H1 (cell line): ENCODE data around the gene TFAP2A. TPM values are rescaled to one million over a fixed set of nuclear protein-coding genes. Genes with fewer than 3 reads are reported as not detected.

Source experiments
- CTCF ChIA-PET: fragments of 300-600 bp; sonication (Branson Sonifier 250); formaldehyde crosslinking; loops from one replicate; lab custom pipeline; 2021; ENCODE audit not compliant: partially characterized antibody; lab: Charles Lee
- POLR2A ChIA-PET: fragments of 300-600 bp; sonication (Branson Sonifier 250); formaldehyde crosslinking; loops from one replicate; lab custom pipeline; 2021; ENCODE audit warnings: inconsistent platforms; ENCODE audit not compliant: partially characterized antibody; lab: Charles Lee
- DNase-seq, 2 experiments: peaks; one replicate each; pipeline versions ENCODE4 v3.0.0 to v3.0.0-alpha.2; 2010 to 2022; ENCODE audit warnings: low spot score in 2 of 2, low read depth in 1 of 2, mixed read lengths in 1 of 2
- FAIRE-seq: peaks from 2 replicates; lab custom pipeline; 2011; peaks lifted over from hg19 to GRCh38; lab: Jason Lieb, UNC
- H2AFZ ChIP-seq: 2 replicates; pipeline ENCODE4 v1.8.1; 2012; ENCODE audit warnings: low read length, inconsistent platforms
- H2AK5ac ChIP-seq: 2 replicates; pipeline ENCODE4 v1.6.1; 2013; ENCODE audit warnings: low read depth, low read length
- H2BK120ac ChIP-seq: replicated peaks from 2 replicates; pipeline ENCODE3; 2013; ENCODE audit warnings: low read depth, low read length, inconsistent platforms
- H2BK12ac ChIP-seq: 2 replicates; pipeline ENCODE4 v1.6.1; 2013; ENCODE audit warnings: low read depth, low read length
- H2BK15ac ChIP-seq: 2 replicates; pipeline ENCODE4 v1.6.1; 2013; ENCODE audit warnings: low read length
- H2BK20ac ChIP-seq: 2 replicates; pipeline ENCODE4 v1.6.1; 2013; ENCODE audit warnings: low read length
- H2BK5ac ChIP-seq: 2 replicates; pipeline ENCODE4 v1.6.1; 2013; ENCODE audit warnings: low read depth, low read length
- H3K14ac ChIP-seq: 2 replicates; pipeline ENCODE4 v1.6.1; 2013; ENCODE audit warnings: inconsistent platforms; ENCODE audit not compliant: insufficient read length
- H3K18ac ChIP-seq: 2 replicates; pipeline ENCODE4 v1.6.1; 2013; ENCODE audit warnings: low read length; ENCODE audit errors: extremely low read depth
- H3K23ac ChIP-seq: 2 replicates; pipeline ENCODE4 v1.6.1; 2013; ENCODE audit warnings: inconsistent platforms; ENCODE audit not compliant: insufficient read length
- H3K23me2 ChIP-seq: 2 replicates; pipeline ENCODE4 v1.6.1; 2013; ENCODE audit warnings: low read depth, low read length
- H3K27ac ChIP-seq: 2 replicates; pipeline ENCODE4 v1.6.1; 2011; ENCODE audit warnings: low read depth, low read length, inconsistent platforms
- H3K27me3 ChIP-seq, 4 experiments: replicated peaks in 1 of 4; 1 replicate in 1 of 4; 2 replicates in 3 of 4; pipeline versions ENCODE4 v1.6.1 to v1.8.1; 2011 to 2013; ENCODE audit warnings: low read length in 3 of 4, mild to moderate bottlenecking in 3 of 4, inconsistent platforms in 2 of 4, mixed read lengths in 2 of 4, moderate library complexity in 1 of 4; ENCODE audit not compliant: control insufficient read depth in 3 of 4, insufficient read depth in 3 of 4; ENCODE audit errors: extremely low read depth in 1 of 4
- H3K36me3 ChIP-seq, 4 experiments: 2 replicates each; pipeline versions ENCODE4 v1.6.1 to v1.8.1; 2011 to 2013; ENCODE audit warnings: mild to moderate bottlenecking in 4 of 4, low read length in 3 of 4, moderate library complexity in 2 of 4, control low read depth in 1 of 4, inconsistent platforms in 1 of 4; ENCODE audit not compliant: insufficient read depth in 4 of 4, control insufficient read depth in 2 of 4
- H3K4ac ChIP-seq: replicated peaks from 2 replicates; pipeline ENCODE3; 2013; ENCODE audit warnings: low read length, low read depth, mixed read lengths, inconsistent platforms; ENCODE audit not compliant: insufficient read length
- H3K4me1 ChIP-seq, 4 experiments: replicated peaks in 1 of 4; 1 replicate in 1 of 4; 2 replicates in 3 of 4; pipeline versions ENCODE4 v1.6.1 to v1.8.1; 2011 to 2013; ENCODE audit warnings: low read length in 3 of 4, inconsistent platforms in 2 of 4, mixed read lengths in 1 of 4; ENCODE audit not compliant: insufficient read depth in 4 of 4, control insufficient read depth in 3 of 4
- H3K4me2 ChIP-seq, 2 experiments: 2 replicates each; pipeline versions ENCODE4 v1.6.1 to v1.8.1; 2011 to 2013; ENCODE audit warnings: low read depth in 2 of 2, low read length in 2 of 2, control low read depth in 1 of 2, inconsistent platforms in 1 of 2, mild to moderate bottlenecking in 1 of 2; ENCODE audit not compliant: insufficient read depth in 1 of 2
- H3K4me3 ChIP-seq, 4 experiments: fragments of 200-600, 300-600 bp in 1 of 4; sonication (generic), shearing (Covaris generic), sonication (Bioruptor Twin) in 1 of 4; 2 replicates each; pipeline versions ENCODE4 v1.5.1 to v1.8.1; 2011 to 2016; ENCODE audit warnings: low read length in 4 of 4, low read depth in 3 of 4, control low read depth in 2 of 4, inconsistent platforms in 2 of 4, mild to moderate bottlenecking in 2 of 4, mixed read lengths in 1 of 4, moderate library complexity in 1 of 4; ENCODE audit not compliant: insufficient read depth in 2 of 4; ENCODE audit errors: extremely low read depth in 1 of 4
- H3K56ac ChIP-seq: replicated peaks from 2 replicates; pipeline ENCODE3; 2013; ENCODE audit warnings: low read depth, mild to moderate bottlenecking, mixed read lengths, low read length, inconsistent platforms; ENCODE audit not compliant: insufficient read length
- H3K79me1 ChIP-seq: 2 replicates; pipeline ENCODE4 v1.6.1; 2013; ENCODE audit warnings: low read depth, low read length, control low read depth
- H3K79me2 ChIP-seq, 2 experiments: 2 replicates each; pipeline versions ENCODE4 v1.6.1 to v1.8.1; 2012 to 2013; ENCODE audit warnings: low read length in 2 of 2, mild to moderate bottlenecking in 2 of 2, inconsistent platforms in 1 of 2; ENCODE audit not compliant: insufficient read depth in 2 of 2, control insufficient read depth in 1 of 2
- H3K9ac ChIP-seq, 4 experiments: replicated peaks in 1 of 4; 1 replicate in 1 of 4; 2 replicates in 3 of 4; pipeline versions ENCODE4 v1.6.1 to v1.8.1; 2011 to 2013; ENCODE audit warnings: low read depth in 3 of 4, low read length in 3 of 4, control low read depth in 2 of 4, mild to moderate bottlenecking in 2 of 4, moderate library complexity in 2 of 4, inconsistent platforms in 1 of 4; ENCODE audit errors: extremely low read depth in 1 of 4
- H3K9me3 ChIP-seq, 2 experiments: 2 replicates each; pipeline versions ENCODE4 v1.6.1 to v1.8.1; 2012 to 2013; ENCODE audit warnings: mild to moderate bottlenecking in 2 of 2, moderate library complexity in 2 of 2, control low read depth in 1 of 2, inconsistent platforms in 1 of 2, low read depth in 1 of 2, low read length in 1 of 2, mixed read lengths in 1 of 2; ENCODE audit not compliant: insufficient read depth in 2 of 2
- H4K20me1 ChIP-seq, 2 experiments: replicated peaks in 1 of 2; 2 replicates each; pipeline versions ENCODE3 to v1.8.1; 2011 to 2013; ENCODE audit warnings: inconsistent platforms in 2 of 2, low read length in 2 of 2, mild to moderate bottlenecking in 1 of 2; ENCODE audit not compliant: insufficient read depth in 2 of 2, control insufficient read depth in 1 of 2
- H4K5ac ChIP-seq: 2 replicates; pipeline ENCODE4 v1.6.1; 2013; ENCODE audit warnings: low read length, low read depth, mixed read lengths, inconsistent platforms; ENCODE audit not compliant: insufficient read length
- H4K8ac ChIP-seq: 2 replicates; pipeline ENCODE4 v1.8.0; 2013; ENCODE audit warnings: mild to moderate bottlenecking, moderate library complexity, low read length, inconsistent platforms; ENCODE audit not compliant: insufficient read depth; ENCODE audit errors: extremely low read depth
- H4K91ac ChIP-seq: replicated peaks from 2 replicates; pipeline ENCODE3; 2013; ENCODE audit warnings: low read length, mixed read lengths, inconsistent platforms; ENCODE audit not compliant: insufficient read length
- ATF2 ChIP-seq: IDR thresholded peaks from 2 replicates; pipeline ENCODE4 v1.6.1; 2012; ENCODE audit warnings: low read length, inconsistent platforms
- ATF3 ChIP-seq: IDR thresholded peaks from 2 replicates; pipeline ENCODE4 v1.6.1; 2011; ENCODE audit warnings: low read depth, mild to moderate bottlenecking, low read length; ENCODE audit not compliant: insufficient read depth
- CBX8 ChIP-seq: fragments of 300-800, 300-1000 bp; sonication (generic); IDR thresholded peaks from 2 replicates; pipeline ENCODE4 v1.7.1; 2016; ENCODE audit warnings: low read depth, low read length, borderline replicate concordance
- CTCF ChIP-seq, 3 experiments: IDR thresholded peaks; 1 replicate in 2 of 3; 2 replicates in 1 of 3; pipeline versions ENCODE4 v1.5.1 to v1.6.1; 2011; ENCODE audit warnings: low read length in 3 of 3, mild to moderate bottlenecking in 3 of 3, inconsistent platforms in 2 of 3, low read depth in 1 of 3, moderate library complexity in 1 of 3; ENCODE audit not compliant: insufficient read depth in 1 of 3; ENCODE audit errors: control extremely low read depth in 1 of 3
- EGR1 ChIP-seq: IDR thresholded peaks from 2 replicates; pipeline ENCODE4 v1.6.1; 2011; ENCODE audit warnings: low read depth, low read length, borderline replicate concordance
- MAFK ChIP-seq: IDR thresholded peaks from 2 replicates; pipeline ENCODE4 v1.6.1; 2012; ENCODE audit warnings: low read depth, mild to moderate bottlenecking, improper control_type of control experiment, low read length
- POU5F1 ChIP-seq: IDR thresholded peaks from 2 replicates; pipeline ENCODE4 v1.6.1; 2011; ENCODE audit warnings: low read depth, mild to moderate bottlenecking, low read length, moderate library complexity
- RXRA ChIP-seq: IDR thresholded peaks from 2 replicates; pipeline ENCODE4 v1.6.1; 2011; ENCODE audit warnings: low read depth, mild to moderate bottlenecking, low read length, moderate library complexity; ENCODE audit not compliant: insufficient read depth
- SIRT6 ChIP-seq: IDR thresholded peaks from one replicate; pipeline ENCODE4 v1.7.1; 2012; ENCODE audit warnings: low read length, inconsistent platforms
- polyA plus RNA-seq, 7 experiments: library from polyadenylated mRNA; depleted of rRNA in 3 of 7; stranded (reverse) in 5 of 7; unstranded in 2 of 7; fragments of >200 nt in 5 of 7; fragments of 200-250 nt in 2 of 7; gene quantifications; 1 replicate in 5 of 7; 2 replicates in 1 of 7; 4 replicates in 1 of 7; pipeline versions ENCODE4 v1.2.1 to v1.2.3, GENCODE V29; 2011 to 2013; ENCODE audit warnings: missing spikeins in 2 of 7, mixed read lengths in 2 of 7
- total RNA-seq: library from RNA; stranded (reverse); fragmentation: NEBNext Ultra II Directional; extraction: Animal tissue kit (Norgen Biotek cat#: 25700); gene quantifications from 2 replicates; pipeline ENCODE4 v1.2.1, GENCODE V29; 2021

TFAP2A gene
- total and polyA plus RNA-seq, 2 of the 8 experiments (the other 6 are each of a cell fraction or from before 2014, with no cell fraction given): 0.23 TPM; not detected in 1

GRCh38 chr6:10453596-10453995 is 38.7 kb upstream of the TFAP2A start:
- POLR2A ChIA-PET: interaction anchor here (1.5 kb wide), 1 partner anchor 13 kb away, joined by 4 read pairs; no protein-coding TSS in a partner anchor
- CTCF ChIA-PET: interaction anchor here (1.2 to 3.5 kb wide), 4 partner anchors 13 to 350 kb away, joined by 3 to 14 read pairs (median 4); no protein-coding TSS in a partner anchor
- no peak overlapping the region for H2BK20ac ChIP-seq
- no peak overlapping the region for H3K4me2 ChIP-seq
- H2AK5ac ChIP-seq: no peak overlapping the region
- no peak overlapping the region for H2BK120ac ChIP-seq
- H3K18ac ChIP-seq: no peak overlapping the region
- FAIRE-seq (no peak), DNase-seq (no peak)
- H4K20me1 ChIP-seq: no peaks in the 10 kb centered on the region
- no peaks in the 10 kb centered on the region for H3K79me1 ChIP-seq
- no peak overlapping the region for H4K5ac ChIP-seq
- H4K8ac ChIP-seq: no peak overlapping the region
- TF ChIP-seq POU5F1 (no peak), ATF2 (no peak), SIRT6 (no peak), CTCF (IDR thresholded peaks at IDR 0.05; ENCODE audit: control extremely low read depth in 1 of 3, insufficient read depth in 1 of 3, low read depth in 1 of 3, low read length in 3 of 3) (no peak), MAFK (no peak), ATF3 (no peak), EGR1 (no peak), CBX8 (no peak), RXRA (no peak)
- H4K91ac ChIP-seq: no peak overlapping the region
- no peak overlapping the region for H3K27ac ChIP-seq
- no peak overlapping the region for H3K4ac ChIP-seq
- no peaks in the 10 kb centered on the region for H3K79me2 ChIP-seq
- no peak overlapping the region for H2AFZ ChIP-seq
- H3K56ac ChIP-seq: no peak overlapping the region
- no peak overlapping the region for H3K23ac ChIP-seq
- H3K9me3 ChIP-seq: no peaks in the 10 kb centered on the region
- H3K27me3 ChIP-seq: no peaks in the 10 kb centered on the region
- no peak overlapping the region for H2BK5ac ChIP-seq
- no peak overlapping the region for H3K9ac ChIP-seq
- no peaks in the 10 kb centered on the region for H3K23me2 ChIP-seq
- H3K4me1 ChIP-seq: no peaks in the 10 kb centered on the region; a peak in 1 of 7 replicates
- H3K4me3 ChIP-seq: no peak overlapping the region
- no peak overlapping the region for H3K14ac ChIP-seq
- no peak overlapping the region for H2BK12ac ChIP-seq
- H2BK15ac ChIP-seq: no peak overlapping the region
- no peaks in the 10 kb centered on the region for H3K36me3 ChIP-seq
